GM13977 (cell line): ENCODE data around the gene TNFRSF9.

Experiments
- DNase-seq: peaks from one replicate; pipeline ENCODE4 v3.0.0; 2012; ENCODE audit warnings: low spot score
- in situ Hi-C: fragments of 300-500 bp; cut with MboI; formaldehyde crosslinking; loops from one replicate; pipeline ENCODE4 v1.12.0; 2022; ENCODE audit warnings: low sequenced_read_pairs, low pct_unique_long_range_greater_than_20kb, mixed read lengths, inconsistent platforms; ENCODE audit not compliant: unreplicated experiment
- TF ChIP-seq, protein P1 (sequence below): IDR thresholded peaks from 2 replicates; pipeline ENCODE4 v1.5.1; 2012; ENCODE audit warnings: mild to moderate bottlenecking, control low read depth; ENCODE audit not compliant: insufficient read depth; ENCODE audit errors: extremely low read depth, missing control alignments

TNFRSF9 gene

DNA sequence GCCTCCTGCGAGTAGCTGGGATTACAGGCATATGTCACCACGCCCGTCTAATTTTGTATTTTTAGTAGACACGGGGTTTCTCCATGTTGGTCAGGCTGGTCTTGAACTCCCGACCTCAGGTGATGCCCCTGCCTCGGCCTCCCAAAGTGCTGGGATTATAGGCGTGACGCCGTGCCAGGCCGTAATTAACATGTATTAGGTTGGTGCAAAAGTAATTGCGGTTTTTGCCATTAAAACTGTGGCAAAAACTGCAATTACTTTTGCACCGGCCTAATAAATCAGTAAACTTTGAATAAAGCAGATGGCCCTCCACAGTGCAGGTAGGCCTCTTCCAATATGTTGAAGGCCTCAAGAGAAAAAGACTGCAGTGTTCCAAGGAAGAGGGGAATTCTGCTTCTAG is 35.4 kb downstream of the TNFRSF9 start:
- in situ Hi-C loops: loop anchor here (10.0 kb wide), 1 partner anchor 240 kb away; no protein-coding TSS in a partner anchor
- TF ChIP-seq, protein P1, sequence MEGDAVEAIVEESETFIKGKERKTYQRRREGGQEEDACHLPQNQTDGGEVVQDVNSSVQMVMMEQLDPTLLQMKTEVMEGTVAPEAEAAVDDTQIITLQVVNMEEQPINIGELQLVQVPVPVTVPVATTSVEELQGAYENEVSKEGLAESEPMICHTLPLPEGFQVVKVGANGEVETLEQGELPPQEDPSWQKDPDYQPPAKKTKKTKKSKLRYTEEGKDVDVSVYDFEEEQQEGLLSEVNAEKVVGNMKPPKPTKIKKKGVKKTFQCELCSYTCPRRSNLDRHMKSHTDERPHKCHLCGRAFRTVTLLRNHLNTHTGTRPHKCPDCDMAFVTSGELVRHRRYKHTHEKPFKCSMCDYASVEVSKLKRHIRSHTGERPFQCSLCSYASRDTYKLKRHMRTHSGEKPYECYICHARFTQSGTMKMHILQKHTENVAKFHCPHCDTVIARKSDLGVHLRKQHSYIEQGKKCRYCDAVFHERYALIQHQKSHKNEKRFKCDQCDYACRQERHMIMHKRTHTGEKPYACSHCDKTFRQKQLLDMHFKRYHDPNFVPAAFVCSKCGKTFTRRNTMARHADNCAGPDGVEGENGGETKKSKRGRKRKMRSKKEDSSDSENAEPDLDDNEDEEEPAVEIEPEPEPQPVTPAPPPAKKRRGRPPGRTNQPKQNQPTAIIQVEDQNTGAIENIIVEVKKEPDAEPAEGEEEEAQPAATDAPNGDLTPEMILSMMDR: no peak
- DNase-seq: no peak

DNA sequence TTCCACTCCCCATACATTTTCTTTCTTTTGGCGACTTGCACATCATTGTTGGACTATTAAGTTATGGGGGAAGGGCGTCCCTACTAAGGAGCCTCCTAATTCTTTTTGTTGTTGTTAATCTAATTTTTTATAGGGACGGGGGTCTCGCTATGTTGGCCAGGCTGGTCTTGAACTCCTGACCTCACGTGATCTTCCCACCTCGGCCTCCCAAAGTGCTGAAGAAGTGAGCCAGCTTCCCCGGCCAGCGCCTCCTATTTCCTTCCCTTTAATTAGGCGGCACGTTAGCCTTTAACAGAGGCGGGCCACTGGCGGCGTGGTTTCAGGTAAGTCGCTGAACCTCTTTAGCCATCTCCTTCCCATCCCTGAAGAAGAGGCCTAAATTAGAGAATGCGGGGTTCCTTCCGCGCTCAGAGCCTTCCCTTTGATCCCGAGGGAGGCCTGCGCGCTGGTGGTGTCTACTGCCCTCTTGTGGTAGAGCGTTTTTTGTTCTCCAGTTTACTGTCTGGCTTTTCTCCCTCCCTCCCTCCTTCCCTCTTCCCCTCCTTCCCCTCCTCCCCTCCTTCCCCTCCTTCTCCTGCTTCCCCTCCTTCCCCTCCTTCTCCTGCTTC is 38.1 kb downstream of the TNFRSF9 start:
- TF ChIP-seq, protein P1: peak; percentile 77
- in situ Hi-C loops: loop anchor here (10.0 kb wide), 1 partner anchor 238 kb away; no protein-coding TSS in a partner anchor
- DNase-seq: peak; percentile 73

DNA sequence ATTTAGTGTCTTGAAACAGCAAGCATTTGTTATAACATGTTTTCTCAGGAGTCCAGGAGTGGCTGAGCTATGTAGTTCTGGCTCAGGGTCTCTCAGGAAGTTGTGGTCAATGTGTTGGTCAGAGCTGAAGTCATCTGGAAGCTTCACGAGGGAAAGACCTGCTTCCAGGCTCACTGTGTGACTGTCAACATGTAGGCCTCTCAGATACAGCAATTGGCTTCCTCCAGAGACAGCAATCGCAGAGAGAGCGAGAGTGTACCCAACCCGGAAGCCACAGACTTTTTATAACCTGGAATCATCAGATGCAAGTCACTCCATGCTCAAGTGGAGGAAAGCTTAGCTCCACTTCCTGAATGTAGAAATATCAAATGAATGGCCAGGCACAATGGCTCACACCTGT is 40.9 kb downstream of the TNFRSF9 start:
- TF ChIP-seq, protein P1: no peak
- in situ Hi-C loops: loop anchor here (10.0 kb wide), 1 partner anchor 235 kb away; no protein-coding TSS in a partner anchor
- no peak for DNase-seq

DNA sequence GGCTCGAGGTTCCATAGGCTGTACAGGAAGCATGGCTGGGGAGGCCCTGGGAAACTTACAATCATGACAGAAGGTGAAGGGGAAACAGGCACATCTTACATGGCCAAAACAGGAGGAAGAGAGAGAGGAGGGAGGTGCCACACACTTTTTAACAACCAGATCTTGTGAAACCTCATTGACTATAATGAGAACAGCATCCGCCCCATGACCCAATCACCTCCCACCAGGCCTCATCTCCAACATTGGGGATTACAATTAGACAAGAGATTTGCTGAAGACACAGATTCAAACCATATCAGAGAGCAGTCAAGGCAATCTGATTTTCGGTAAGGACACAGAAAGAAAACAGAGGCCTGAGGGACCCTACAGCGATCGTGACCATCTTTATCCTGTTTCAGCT is 41.7 kb downstream of the TNFRSF9 start:
- in situ Hi-C loops: no loop called here
- DNase-seq: no peak
- TF ChIP-seq, protein P1: no peak

DNA sequence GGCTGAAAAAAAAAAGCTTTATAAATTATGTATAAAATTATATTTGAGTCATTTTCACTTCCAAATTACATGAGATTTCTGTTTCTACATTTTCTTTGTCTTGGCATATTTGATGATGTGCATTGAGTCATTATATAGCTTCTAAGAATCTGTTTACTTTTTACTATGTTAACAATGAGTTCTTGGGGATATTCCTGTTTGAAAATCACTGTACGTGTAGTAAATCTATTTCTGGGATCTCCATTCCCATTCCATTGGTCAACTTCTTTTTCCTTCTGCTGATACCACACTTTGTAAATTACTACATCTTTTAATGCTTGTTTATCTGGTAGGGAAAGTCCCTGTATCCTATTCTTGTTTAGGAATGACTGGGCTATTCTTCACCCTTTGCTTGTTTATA is 43.6 kb downstream of the TNFRSF9 start:
- TF ChIP-seq, protein P1: no peak
- DNase-seq: no peak
- in situ Hi-C loops: no loop called here

DNA sequence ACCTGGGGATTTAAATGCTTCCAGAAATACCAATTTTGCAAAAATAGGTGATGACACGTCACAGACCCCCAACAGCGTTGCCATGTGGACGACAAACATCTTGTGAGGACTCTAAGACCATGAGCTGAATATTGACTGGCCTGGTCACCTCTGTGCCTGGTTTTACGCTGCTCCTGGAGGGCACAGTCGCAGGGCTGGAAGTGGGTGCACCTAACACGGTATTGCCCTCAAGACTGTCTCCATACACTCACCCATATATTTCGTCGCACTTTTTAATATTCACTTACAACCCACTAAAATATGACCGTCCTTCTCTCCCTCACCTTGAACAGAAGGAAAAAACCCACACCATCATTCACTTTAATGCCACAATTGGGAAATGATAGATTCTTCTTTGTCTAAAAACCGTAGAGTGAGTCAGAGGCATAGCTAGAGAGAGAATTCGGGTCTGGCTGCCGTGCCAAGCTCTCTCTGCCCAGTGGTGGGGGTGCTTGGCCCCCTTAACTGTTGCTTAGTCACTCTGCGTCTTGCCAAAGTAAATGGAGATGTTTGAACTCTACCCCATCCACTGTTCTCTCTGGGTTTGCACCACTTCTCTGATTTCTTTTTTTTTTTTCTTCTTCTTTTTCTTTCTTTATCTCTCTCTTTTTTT is 47.0 kb downstream of the TNFRSF9 start:
- DNase-seq: no peak
- in situ Hi-C loops: no loop called here
- TF ChIP-seq, protein P1: no peak

DNA sequence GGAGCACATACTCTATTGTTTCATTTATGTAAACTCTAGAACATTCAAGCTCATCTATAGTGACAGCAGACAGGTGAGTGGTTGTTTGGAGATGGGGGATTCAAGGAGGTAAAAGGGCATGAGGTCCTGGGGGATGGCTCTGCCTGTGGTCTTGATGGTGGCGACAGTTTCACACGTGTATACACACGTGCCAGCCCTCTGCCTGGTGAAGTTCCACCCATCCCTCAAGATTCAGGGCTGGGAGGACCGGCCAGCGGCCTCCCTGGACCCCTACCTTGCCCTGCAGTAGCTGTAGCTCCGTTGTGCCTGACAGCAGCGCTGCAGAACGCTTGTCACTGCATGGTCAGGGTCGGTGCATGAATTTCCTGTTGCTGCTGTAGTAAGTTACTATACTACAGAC is 48.8 kb downstream of the TNFRSF9 start:
- in situ Hi-C loops: no loop called here
- TF ChIP-seq, protein P1: no peak
- no peak for DNase-seq
